ENCODE results near the gene FCHO2. TPM values are rescaled to one million over a fixed set of nuclear protein-coding genes. Genes with fewer than 3 reads are reported as not detected.
A peak's percentile ranks its signal among the peaks of the same experiment; 100 is the strongest.

Gene FCHO2
- total and polyA plus RNA-seq, 4 donors = 20.7 to 60.9 (median 38.6) TPM

DNA sequence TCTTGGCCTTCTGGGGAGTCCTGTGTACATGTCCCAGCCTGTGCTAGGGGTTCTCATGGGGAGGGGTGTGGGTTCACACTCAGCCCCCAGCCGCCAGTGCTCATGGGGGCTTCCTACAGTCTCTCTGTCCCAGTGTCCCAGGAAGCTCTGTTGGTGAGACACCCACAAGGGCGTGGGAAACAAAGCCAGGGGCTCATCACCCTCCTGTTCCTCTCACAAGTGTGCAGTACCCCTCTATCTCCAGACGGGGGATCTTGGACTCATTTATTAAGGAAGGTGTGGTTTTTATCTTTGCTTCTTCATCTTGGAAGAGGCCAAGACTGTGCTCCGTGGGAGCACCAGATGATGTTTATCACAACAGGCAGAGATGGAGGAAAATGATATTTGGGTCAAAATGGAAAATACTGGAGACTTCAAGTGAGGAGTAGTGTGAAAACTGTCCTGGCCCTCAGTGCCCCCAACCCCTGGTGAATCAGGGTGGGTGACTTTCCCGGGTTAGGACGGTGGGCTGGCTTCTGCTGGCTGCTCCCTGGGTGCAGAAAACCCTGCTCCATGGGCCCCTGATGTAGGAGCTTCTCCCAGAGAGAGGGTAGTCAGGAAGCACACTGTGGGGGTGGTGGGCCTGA is 179.7 kb downstream of the FCHO2 start:
- no peak for DNase-seq

DNA sequence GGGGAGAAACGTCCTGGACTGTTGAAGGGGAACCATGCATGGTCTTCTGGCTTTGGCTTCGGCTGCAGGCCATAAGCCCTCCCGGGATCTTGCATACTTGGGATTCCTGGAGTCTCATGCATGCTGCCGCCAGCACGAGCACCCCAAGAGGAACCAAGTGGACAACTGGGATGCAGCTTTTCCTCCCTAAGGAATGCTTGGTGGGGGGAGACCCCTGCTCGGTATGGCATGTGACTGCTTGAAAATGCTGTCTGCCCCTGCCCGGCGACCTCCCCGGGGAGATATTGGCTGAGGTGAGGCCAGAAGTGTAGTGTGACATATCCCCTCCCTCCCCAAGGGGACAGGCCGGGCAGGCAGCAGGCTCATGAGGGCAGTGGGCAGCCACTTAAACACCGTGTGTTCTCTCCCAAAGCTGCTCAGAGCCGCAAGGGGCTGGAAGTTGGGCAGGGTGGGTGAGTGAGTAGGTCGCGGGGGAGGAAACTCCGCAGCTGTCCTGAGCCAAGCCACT is 180.3 kb downstream of the FCHO2 start:
- WGBS, 2 donors = 42 to 64% methylated on average over 15 of the region's 15 CpGs
- peak in 1 of 3 donors; percentile 40 for DNase-seq
- no peak for ATAC-seq (ENCODE audit: insufficient read depth, low FRiP score)
- Histone ChIP-seq H3K4me3 (no peak overlapping the region), H3K9me3 (ENCODE audit: control insufficient read depth in 4 of 4, insufficient read depth in 3 of 4, low read length in 3 of 4) (no peaks in the 10 kb centered on the region), H3K4me1 (ENCODE audit: control insufficient read depth in 5 of 5, insufficient read depth in 5 of 5, low read length in 5 of 5) (peaks cover 0 to 8% (median 0%) of the 10 kb centered on the region in 5 donors), H3K9ac (ENCODE audit: insufficient read depth in 1 of 2, low read length in 2 of 2) (no peak overlapping the region), H3K36me3 (ENCODE audit: control insufficient read depth in 4 of 4, insufficient read depth in 4 of 4, low read length in 4 of 4) (no peaks in the 10 kb centered on the region), H3K27ac (ENCODE audit: low read depth in 1 of 2, low read length in 1 of 2) (no peak overlapping the region), H3K27me3 (ENCODE audit: control insufficient read depth in 3 of 3, insufficient read depth in 3 of 3, low read length in 2 of 3) (peaks cover 0 to 2% (median 0%) of the 10 kb centered on the region in 3 donors)
- TF ChIP-seq, protein P1, sequence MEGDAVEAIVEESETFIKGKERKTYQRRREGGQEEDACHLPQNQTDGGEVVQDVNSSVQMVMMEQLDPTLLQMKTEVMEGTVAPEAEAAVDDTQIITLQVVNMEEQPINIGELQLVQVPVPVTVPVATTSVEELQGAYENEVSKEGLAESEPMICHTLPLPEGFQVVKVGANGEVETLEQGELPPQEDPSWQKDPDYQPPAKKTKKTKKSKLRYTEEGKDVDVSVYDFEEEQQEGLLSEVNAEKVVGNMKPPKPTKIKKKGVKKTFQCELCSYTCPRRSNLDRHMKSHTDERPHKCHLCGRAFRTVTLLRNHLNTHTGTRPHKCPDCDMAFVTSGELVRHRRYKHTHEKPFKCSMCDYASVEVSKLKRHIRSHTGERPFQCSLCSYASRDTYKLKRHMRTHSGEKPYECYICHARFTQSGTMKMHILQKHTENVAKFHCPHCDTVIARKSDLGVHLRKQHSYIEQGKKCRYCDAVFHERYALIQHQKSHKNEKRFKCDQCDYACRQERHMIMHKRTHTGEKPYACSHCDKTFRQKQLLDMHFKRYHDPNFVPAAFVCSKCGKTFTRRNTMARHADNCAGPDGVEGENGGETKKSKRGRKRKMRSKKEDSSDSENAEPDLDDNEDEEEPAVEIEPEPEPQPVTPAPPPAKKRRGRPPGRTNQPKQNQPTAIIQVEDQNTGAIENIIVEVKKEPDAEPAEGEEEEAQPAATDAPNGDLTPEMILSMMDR (IDR thresholded peaks at IDR 0.05; ENCODE audit: control extremely low read depth, extremely low read depth) = no peak

More for the DNA sequence above, 179.7 kb downstream of the FCHO2 start:
- Histone ChIP-seq H3K27ac (ENCODE audit: low read depth in 1 of 2, low read length in 1 of 2) (no peak overlapping the region), H3K27me3 (ENCODE audit: control insufficient read depth in 3 of 3, insufficient read depth in 3 of 3, low read length in 2 of 3) (peaks cover 0 to 2% (median 0%) of the 10 kb centered on the region in 3 donors), H3K36me3 (ENCODE audit: control insufficient read depth in 4 of 4, insufficient read depth in 4 of 4, low read length in 4 of 4) (no peaks in the 10 kb centered on the region), H3K4me3 (no peak overlapping the region), H3K9ac (ENCODE audit: insufficient read depth in 1 of 2, low read length in 2 of 2) (no peak overlapping the region), H3K4me1 (ENCODE audit: control insufficient read depth in 5 of 5, insufficient read depth in 5 of 5, low read length in 5 of 5) (peaks cover 0 to 8% (median 0%) of the 10 kb centered on the region in 5 donors), H3K9me3 (ENCODE audit: control insufficient read depth in 4 of 4, insufficient read depth in 3 of 4, low read length in 3 of 4) (no peaks in the 10 kb centered on the region)
- TF ChIP-seq, protein P1 (IDR thresholded peaks at IDR 0.05; ENCODE audit: control extremely low read depth, extremely low read depth) = no peak
- 55 to 59% methylated on average over 6 of the region's 6 CpGs for WGBS, 2 donors
- ATAC-seq (ENCODE audit: insufficient read depth, low FRiP score) = peak; percentile 45

DNA sequence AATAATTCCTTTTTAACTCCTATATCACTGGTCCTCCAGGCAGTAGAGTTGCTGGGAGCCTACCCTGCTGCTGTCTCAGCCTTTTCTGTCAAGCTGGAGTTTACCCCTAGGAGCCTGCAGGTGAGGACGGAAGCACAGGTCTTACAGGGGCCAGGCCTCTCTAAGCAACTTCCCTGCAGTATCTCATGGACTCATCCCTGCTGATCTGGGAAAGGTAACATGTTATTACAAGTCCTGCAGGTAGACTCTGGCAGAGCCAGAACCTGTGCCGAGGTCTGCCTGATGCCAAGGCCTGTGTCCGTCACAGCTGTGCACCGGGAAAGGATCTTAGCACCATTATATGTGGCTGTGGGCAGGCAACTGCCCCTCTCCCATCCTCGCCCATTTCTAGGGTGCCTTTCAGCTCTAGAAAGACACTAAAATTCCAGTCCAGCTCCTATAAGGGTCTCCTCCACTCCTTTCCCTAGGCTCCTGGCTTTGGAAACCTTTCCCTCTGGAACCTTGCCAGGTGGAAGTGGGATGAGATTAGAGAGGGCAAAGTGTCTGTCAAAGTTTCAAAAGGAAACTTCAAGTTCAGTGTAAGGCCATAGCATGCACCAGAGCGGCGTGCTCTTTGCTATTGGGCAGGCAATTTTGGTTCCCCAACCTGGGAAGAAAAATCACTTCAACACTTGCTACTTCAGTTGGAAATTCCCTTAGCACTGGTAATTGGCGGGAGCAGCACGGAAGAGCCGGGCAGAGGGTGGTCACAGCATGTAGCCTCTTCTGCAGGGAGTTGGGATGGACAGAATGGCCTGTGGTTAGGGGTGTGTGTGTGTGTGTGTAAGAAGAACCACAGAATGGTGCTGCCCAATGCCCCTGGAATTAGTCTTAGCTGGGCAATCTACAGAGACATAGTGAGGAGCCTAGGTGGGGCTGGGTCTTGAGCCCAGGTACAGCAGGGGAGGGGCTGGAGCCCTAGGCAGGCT is 182.0 kb downstream of the FCHO2 start:
- no peak for DNase-seq
- WGBS, 2 donors = 91 to 94% methylated on average over 10 of the region's 10 CpGs
- Histone ChIP-seq H3K27ac (ENCODE audit: low read depth in 1 of 2, low read length in 1 of 2) (no peak overlapping the region), H3K4me1 (ENCODE audit: control insufficient read depth in 5 of 5, insufficient read depth in 5 of 5, low read length in 5 of 5) (peaks cover 0 to 8% (median 0%) of the 10 kb centered on the region in 5 donors), H3K4me3 (no peak overlapping the region), H3K36me3 (ENCODE audit: control insufficient read depth in 4 of 4, insufficient read depth in 4 of 4, low read length in 4 of 4) (no peaks in the 10 kb centered on the region), H3K9ac (ENCODE audit: insufficient read depth in 1 of 2, low read length in 2 of 2) (no peak overlapping the region), H3K9me3 (ENCODE audit: control insufficient read depth in 4 of 4, insufficient read depth in 3 of 4, low read length in 3 of 4) (no peaks in the 10 kb centered on the region), H3K27me3 (ENCODE audit: control insufficient read depth in 3 of 3, insufficient read depth in 3 of 3, low read length in 2 of 3) (peaks cover 0 to 2% (median 0%) of the 10 kb centered on the region in 3 donors)
- TF ChIP-seq, protein P1 (IDR thresholded peaks at IDR 0.05; ENCODE audit: control extremely low read depth, extremely low read depth) = no peak
- no peak for ATAC-seq (ENCODE audit: insufficient read depth, low FRiP score)
